GM12878 (cell line): Measurements from ENCODE around the gene TMEM97. TPM values are rescaled to one million over a fixed set of nuclear protein-coding genes. Genes with fewer than 3 reads are reported as not detected.

Experiments
- ATAC-seq: fragments of 200-7000 bp; cut with Tn5 transposase; 3 replicates; pipeline ENCODE4 v1.9.1; 2020; ENCODE audit warnings: mild to moderate bottlenecking, moderate library complexity
- BruUV-seq: library from RNA; stranded (reverse); fragments of 400-500 nt; replicated peaks from 2 replicates; lab custom pipeline; 2021; lab: Mats Ljungman, UMichigan
- CTCF ChIA-PET: fragments of 300-600 bp; sonication (Branson Sonifier 250); formaldehyde crosslinking; extraction: SDS; loops from one replicate; lab custom pipeline; 2021; ENCODE audit warnings: inconsistent platforms; lab: Yijun Ruan, JAX
- POLR2A ChIA-PET: fragments of 350-600 bp; formaldehyde crosslinking; extraction: SDS; loops from one replicate; lab custom pipeline; 2021; ENCODE audit warnings: inconsistent platforms; lab: Charles Lee
- RAD21 ChIA-PET: fragments of 300-600 bp; sonication (Branson Sonifier 250); formaldehyde crosslinking; loops from one replicate; lab custom pipeline; 2023; ENCODE audit warnings: antibody characterized with exemption; ENCODE audit not compliant: unreplicated experiment; lab: Charles Lee
- SMC1A ChIA-PET: fragments of 300-600 bp; sonication (Branson Sonifier 250); formaldehyde crosslinking; loops from one replicate; lab custom pipeline; 2023; ENCODE audit not compliant: unreplicated experiment, uncharacterized antibody; lab: Charles Lee
- DNase-seq: peaks from one replicate; pipeline ENCODE4 v3.0.0-alpha.2; 2011; ENCODE audit warnings: low read depth, low spot score
- FAIRE-seq: peaks from 3 replicates; lab custom pipeline; 2011; peaks lifted over from hg19 to GRCh38; lab: Jason Lieb, UNC
- H2AFZ ChIP-seq: 2 replicates; pipeline ENCODE4 v1.6.0; 2011; ENCODE audit warnings: low read depth, low read length, control low read depth; ENCODE audit not compliant: control insufficient read depth
- H3K27ac ChIP-seq: 2 replicates; pipeline ENCODE4 v1.5.1; 2011; ENCODE audit warnings: control low read depth; ENCODE audit not compliant: control insufficient read depth, insufficient read depth
- H3K27me3 ChIP-seq, 2 experiments: replicated peaks in 1 of 2; 2 replicates each; pipeline versions ENCODE4 v1.6.0 to v1.6.1; 2011; ENCODE audit warnings: low read length in 1 of 2; ENCODE audit not compliant: control insufficient read depth in 2 of 2, insufficient read depth in 2 of 2
- H3K36me3 ChIP-seq, 2 experiments: 2 replicates each; pipeline ENCODE4 v1.5.1; 2011; ENCODE audit warnings: low read length in 1 of 2; ENCODE audit not compliant: control insufficient read depth in 2 of 2, insufficient read depth in 2 of 2
- H3K4me1 ChIP-seq: 2 replicates; pipeline ENCODE4 v1.6.1; 2011; ENCODE audit warnings: mild to moderate bottlenecking, low read length, moderate library complexity, mixed read lengths; ENCODE audit not compliant: control insufficient read depth, insufficient read depth
- H3K4me2 ChIP-seq: 2 replicates; pipeline ENCODE4 v1.6.0; 2011; ENCODE audit warnings: control low read depth; ENCODE audit not compliant: control insufficient read depth, insufficient read depth
- H3K4me3 ChIP-seq: fragments of 200-600 bp; sonication (generic); 2 replicates; pipeline ENCODE4 v1.5.1; 2016
- H3K79me2 ChIP-seq: 2 replicates; pipeline ENCODE4 v1.6.0; 2011; ENCODE audit warnings: low read length; ENCODE audit not compliant: control insufficient read depth, insufficient read depth
- H3K9ac ChIP-seq: 2 replicates; pipeline ENCODE4 v1.8.0; 2011; ENCODE audit warnings: low read length, control low read depth, mixed read lengths; ENCODE audit not compliant: control insufficient read depth, insufficient read depth
- H3K9me3 ChIP-seq: replicated peaks from 3 replicates; pipeline ENCODE4 v1.5.1; 2011; ENCODE audit warnings: mild to moderate bottlenecking, low read length; ENCODE audit not compliant: control insufficient read depth, insufficient read depth
- H4K20me1 ChIP-seq: 2 replicates; pipeline ENCODE4 v1.6.0; 2011; ENCODE audit not compliant: control insufficient read depth, insufficient read depth
- CREB1 ChIP-seq: IDR thresholded peaks from 2 replicates; pipeline ENCODE4 v1.6.1; 2012; ENCODE audit warnings: low read depth, mild to moderate bottlenecking, inconsistent platforms
- NFXL1 ChIP-seq: fragments of 450-650 bp; IDR thresholded peaks from 2 replicates; pipeline ENCODE4 v1.6.1; 2017; ENCODE audit warnings: antibody characterized with exemption, mild to moderate bottlenecking, borderline replicate concordance
- NR2C2 ChIP-seq: IDR thresholded peaks from 2 replicates; pipeline ENCODE4 v1.6.1; 2011; ENCODE audit warnings: borderline replicate concordance, low read depth; ENCODE audit not compliant: control insufficient read depth, insufficient read length
- WGBS: methylation state at CpG from one replicate; pipeline ENCODE4 v1.1.6; 2016; ENCODE audit warnings: low lambda C conversion rate; ENCODE audit not compliant: insufficient replicate concordance, insufficient coverage; ENCODE audit errors: missing lambda C conversion rate; 5-methylcytosine and 5-hydroxymethylcytosine counted together
- in situ Hi-C: fragments of 300-500 bp; cut with MboI; formaldehyde crosslinking; loops from 9 replicates; pipeline ENCODE4 v1.14.3; 2018; ENCODE audit warnings: mixed read lengths
- intact Hi-C: fragments of 100-400 bp; cut with micrococcal nuclease; formaldehyde crosslinking; loops from one replicate; pipeline ENCODE4 v1.14.2; 2022; ENCODE audit not compliant: unreplicated experiment
- polyA plus RNA-seq, 11 experiments: library from polyadenylated mRNA; depleted of rRNA in 4 of 11; unstranded in 6 of 11; stranded (reverse) in 5 of 11; fragments of >200 nt; fragmentation: Nextera tagmentation in 4 of 11; fragmentation: Illumina TruSeq in 1 of 11; extraction: Ambion mirVana in 4 of 11; extraction: Trizol in 1 of 11; gene quantifications; 1 replicate in 1 of 11; 2 replicates in 10 of 11; pipeline versions ENCODE4 v1.2.1 to v1.2.3, GENCODE V29; 2011 to 2016; ENCODE audit warnings: inconsistent platforms in 2 of 11, missing spikeins in 2 of 11, low read depth in 1 of 11
- total RNA-seq, 4 experiments: library from RNA; depleted of rRNA in 3 of 4; stranded (reverse); fragments of >200 nt in 3 of 4; fragmentation: Illumina TruSeq in 1 of 4; extraction: Trizol in 1 of 4; gene quantifications; 2 replicates each; pipeline versions ENCODE4 v1.2.1 to v1.2.3, GENCODE V29; 2013 to 2021
- TF ChIP-seq, protein P1 (sequence below): fragments of 450-650 bp; formaldehyde crosslinking; IDR thresholded peaks from 2 replicates; pipeline ENCODE4 v1.5.0; 2022; ENCODE audit warnings: mild to moderate bottlenecking, missing genetic modification characterization

Gene TMEM97
- total and polyA plus RNA-seq, 10 of the 15 experiments (the other 5 are each of a cell fraction or from before 2014, with no cell fraction given): 58.0 to 134 (median 86.0) TPM

DNA sequence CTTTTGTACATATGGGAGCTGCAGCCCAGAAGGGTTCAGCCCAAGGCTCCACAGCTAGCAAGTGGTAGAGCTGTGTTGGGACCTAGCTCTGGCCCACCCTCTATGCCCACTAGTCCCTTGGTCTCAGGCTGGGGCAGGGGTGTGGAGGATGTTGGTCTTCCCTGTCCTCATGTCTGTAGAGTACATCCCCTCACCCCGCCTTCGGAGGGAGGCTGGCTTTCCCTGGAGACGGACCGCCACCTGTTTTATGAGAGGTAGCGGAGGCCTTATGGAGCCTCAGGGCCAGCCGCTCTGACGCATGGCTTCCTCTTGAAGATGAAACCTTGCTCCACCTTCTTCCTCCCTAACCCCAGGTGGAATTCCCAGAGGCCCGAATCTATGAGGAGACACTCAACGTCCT is 25.0 kb downstream of the TMEM97 start:
- H4K20me1 ChIP-seq: no peaks in the 10 kb centered on the region
- ChIA-PET SMC1A (interaction anchor here (0.5 kb wide), 1 partner anchor 280 kb away, joined by 4 read pairs; no protein-coding TSS in a partner anchor), RAD21 (no interaction called here), CTCF (no interaction called here), POLR2A (interaction anchor here (0.6 kb wide), 1 partner anchor 9 kb away, joined by 3 read pairs; no protein-coding TSS in a partner anchor)
- H3K4me2 ChIP-seq: no peak overlapping the region
- BruUV-seq: no TSS peak
- no peak overlapping the region for H3K27ac ChIP-seq
- no peaks in the 10 kb centered on the region for H3K4me1 ChIP-seq
- TF ChIP-seq NFXL1: no peak
- no peak for TF ChIP-seq CREB1
- no peak for TF ChIP-seq NR2C2
- TF ChIP-seq, protein P1, sequence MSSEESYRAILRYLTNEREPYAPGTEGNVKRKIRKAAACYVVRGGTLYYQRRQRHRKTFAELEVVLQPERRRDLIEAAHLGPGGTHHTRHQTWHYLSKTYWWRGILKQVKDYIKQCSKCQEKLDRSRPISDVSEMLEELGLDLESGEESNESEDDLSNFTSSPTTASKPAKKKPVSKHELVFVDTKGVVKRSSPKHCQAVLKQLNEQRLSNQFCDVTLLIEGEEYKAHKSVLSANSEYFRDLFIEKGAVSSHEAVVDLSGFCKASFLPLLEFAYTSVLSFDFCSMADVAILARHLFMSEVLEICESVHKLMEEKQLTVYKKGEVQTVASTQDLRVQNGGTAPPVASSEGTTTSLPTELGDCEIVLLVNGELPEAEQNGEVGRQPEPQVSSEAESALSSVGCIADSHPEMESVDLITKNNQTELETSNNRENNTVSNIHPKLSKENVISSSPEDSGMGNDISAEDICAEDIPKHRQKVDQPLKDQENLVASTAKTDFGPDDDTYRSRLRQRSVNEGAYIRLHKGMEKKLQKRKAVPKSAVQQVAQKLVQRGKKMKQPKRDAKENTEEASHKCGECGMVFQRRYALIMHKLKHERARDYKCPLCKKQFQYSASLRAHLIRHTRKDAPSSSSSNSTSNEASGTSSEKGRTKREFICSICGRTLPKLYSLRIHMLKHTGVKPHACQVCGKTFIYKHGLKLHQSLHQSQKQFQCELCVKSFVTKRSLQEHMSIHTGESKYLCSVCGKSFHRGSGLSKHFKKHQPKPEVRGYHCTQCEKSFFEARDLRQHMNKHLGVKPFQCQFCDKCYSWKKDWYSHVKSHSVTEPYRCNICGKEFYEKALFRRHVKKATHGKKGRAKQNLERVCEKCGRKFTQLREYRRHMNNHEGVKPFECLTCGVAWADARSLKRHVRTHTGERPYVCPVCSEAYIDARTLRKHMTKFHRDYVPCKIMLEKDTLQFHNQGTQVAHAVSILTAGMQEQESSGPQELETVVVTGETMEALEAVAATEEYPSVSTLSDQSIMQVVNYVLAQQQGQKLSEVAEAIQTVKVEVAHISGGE (CRISPR knock-in tag): no peak
- in situ Hi-C loops (loop anchor here (5.0 kb wide), 1 partner anchor 52 kb away; no protein-coding TSS in a partner anchor), intact Hi-C loops (no loop called here)
- no peaks in the 10 kb centered on the region for H3K27me3 ChIP-seq
- ATAC-seq (no peak; the same call in 2 of the 3 replicates), DNase-seq (no peak), FAIRE-seq (no peak)
- H3K36me3 ChIP-seq: peaks cover 16 to 27% of the 10 kb centered on the region in 2 experiments
- no peak overlapping the region for H3K4me3 ChIP-seq
- H3K9ac ChIP-seq: no peak overlapping the region
- 92% methylated on average over 9 of the region's 9 CpGs for WGBS
- no peaks in the 10 kb centered on the region for H3K79me2 ChIP-seq
- no peak overlapping the region for H2AFZ ChIP-seq
- H3K9me3 ChIP-seq: no peaks in the 10 kb centered on the region
